NCI-H2081 (cell line): ENCODE data around the gene UBN1.

Experiments
- DNase-seq, 2 experiments: peaks; one replicate each; lab custom pipeline; 2025; lab: John Stamatoyannopoulos, UW

The UBN1 gene

GRCh38 chr16:4931381-4931780 lies 84.1 kb downstream of the UBN1 start:
- DNase-seq: no peak
